K562 (cell line): ENCODE results near the gene BCAR1. TPM values are rescaled to one million over a fixed set of nuclear protein-coding genes. Genes with fewer than 3 reads are reported as not detected.

Source experiments
- ATAC-seq: fragments of 200-7000 bp; cut with Tn5 transposase; 3 replicates; pipeline ENCODE4 v1.9.1; 2020; ENCODE audit warnings: moderate library complexity
- BruUV-seq: library from RNA; stranded (reverse); fragments of 400-500 nt; replicated peaks from 2 replicates; lab custom pipeline; 2021; lab: Mats Ljungman, UMichigan
- CTCF ChIA-PET: fragments of 300-600 bp; formaldehyde crosslinking; extraction: SDS; loops from one replicate; lab custom pipeline; 2021; ENCODE audit warnings: low intra/inter-chr PET ratio; lab: Yijun Ruan, JAX
- POLR2A ChIA-PET: fragments of 300-600, 350-650 bp; sonication (Branson Sonifier 250); formaldehyde crosslinking; extraction: SDS; loops from one replicate; lab custom pipeline; 2021; ENCODE audit warnings: antibody characterized with exemption, inconsistent platforms; lab: Yijun Ruan, JAX
- DNase-seq, 4 experiments: peaks; one replicate each; pipeline versions ENCODE4 v3.0.0 to v3.0.0-alpha.2; 2011 to 2018; ENCODE audit warnings: low spot score in 3 of 4, mixed read lengths in 3 of 4; ENCODE audit errors: extremely low read depth in 1 of 4
- FAIRE-seq: peaks from 2 replicates; lab custom pipeline; 2011; peaks lifted over from hg19 to GRCh38; lab: Jason Lieb, UNC
- H2AFZ ChIP-seq: 2 replicates; pipeline ENCODE4 v1.6.0; 2011; ENCODE audit warnings: low read depth, low read length, control low read depth, inconsistent platforms
- H3K27ac ChIP-seq: fragments of 200-600 bp; 3 replicates; pipeline ENCODE4 v1.8.0; 2011; ENCODE audit warnings: low read depth, mild to moderate bottlenecking, control low read depth, inconsistent platforms, low read length, moderate library complexity, mixed read lengths; ENCODE audit errors: extremely low read depth
- H3K27me3 ChIP-seq, 2 experiments: fragments of 300-600 bp in 1 of 2; 2 replicates in 1 of 2; 3 replicates in 1 of 2; pipeline versions ENCODE4 v1.6.0 to v1.8.0; 2011; ENCODE audit warnings: inconsistent platforms in 2 of 2, low read length in 2 of 2, mild to moderate bottlenecking in 1 of 2, mixed read lengths in 1 of 2, moderate library complexity in 1 of 2; ENCODE audit not compliant: control insufficient read depth in 2 of 2, insufficient read depth in 2 of 2
- H3K36me3 ChIP-seq: fragments of 300-600 bp; 3 replicates; pipeline ENCODE4 v1.8.0; 2011; ENCODE audit warnings: mild to moderate bottlenecking, low read length, inconsistent platforms; ENCODE audit not compliant: control insufficient read depth, insufficient read depth
- H3K4me1 ChIP-seq, 2 experiments: fragments of 200-600 bp in 1 of 2; replicated peaks in 1 of 2; 2 replicates in 1 of 2; 3 replicates in 1 of 2; pipeline versions ENCODE4 v1.5.1 to v1.8.0; 2011; ENCODE audit warnings: inconsistent platforms in 2 of 2, low read length in 2 of 2, mild to moderate bottlenecking in 1 of 2, mixed read lengths in 1 of 2, moderate library complexity in 1 of 2; ENCODE audit not compliant: control insufficient read depth in 2 of 2, insufficient read depth in 2 of 2
- H3K4me2 ChIP-seq: 2 replicates; pipeline ENCODE4 v1.6.1; 2011; ENCODE audit warnings: low read length, control low read depth, inconsistent platforms, mixed read lengths; ENCODE audit not compliant: insufficient read depth
- H3K4me3 ChIP-seq: fragments of 200-600 bp; sonication (generic), shearing (Covaris generic); 2 replicates; pipeline ENCODE4 v1.5.1; 2016; ENCODE audit warnings: control low read depth, inconsistent platforms
- H3K79me2 ChIP-seq: fragments of 200-600 bp; 3 replicates; pipeline ENCODE4 v1.8.0; 2011; ENCODE audit warnings: low read length, inconsistent platforms; ENCODE audit not compliant: control insufficient read depth, insufficient read depth
- H3K9ac ChIP-seq, 2 experiments: 2 replicates each; pipeline versions ENCODE4 v1.6.0 to v1.6.1; 2011; ENCODE audit warnings: low read depth in 2 of 2, low read length in 2 of 2, control low read depth in 1 of 2, inconsistent platforms in 1 of 2, mild to moderate bottlenecking in 1 of 2, mixed read lengths in 1 of 2; ENCODE audit not compliant: insufficient read depth in 1 of 2
- H3K9me1 ChIP-seq: one replicate; pipeline ENCODE4 v1.6.0; 2011; ENCODE audit warnings: inconsistent platforms, mild to moderate bottlenecking, low read length, moderate library complexity; ENCODE audit not compliant: control insufficient read depth, insufficient read depth
- H3K9me3 ChIP-seq: replicated peaks from 2 replicates; pipeline ENCODE4 v1.5.1; 2011; ENCODE audit warnings: low read depth, low read length, inconsistent platforms; ENCODE audit not compliant: control insufficient read depth, insufficient read depth
- H4K20me1 ChIP-seq: replicated peaks from 2 replicates; pipeline ENCODE4 v1.6.1; 2011; ENCODE audit warnings: low read length, inconsistent platforms, mixed read lengths; ENCODE audit not compliant: control insufficient read depth, insufficient read depth
- HMGN3 ChIP-seq: IDR thresholded peaks from 2 replicates; pipeline ENCODE4 v1.6.1; 2011; ENCODE audit warnings: borderline replicate concordance, low read depth, mild to moderate bottlenecking, mixed read lengths, low read length; ENCODE audit not compliant: insufficient read length; ENCODE audit errors: extremely low read depth
- KAT8 ChIP-seq: fragments of 450-650 bp; IDR thresholded peaks from 2 replicates; pipeline ENCODE4 v1.6.1; 2016; ENCODE audit warnings: low read depth, mild to moderate bottlenecking
- RFX1 ChIP-seq: fragments of 450-650 bp; IDR thresholded peaks from 2 replicates; pipeline ENCODE4 v1.6.1; 2016; ENCODE audit warnings: mild to moderate bottlenecking, moderate library complexity
- ZNF143 ChIP-seq: sonication (generic); formaldehyde crosslinking; IDR thresholded peaks from 2 replicates; pipeline ENCODE4 v1.9.0; 2022; ENCODE audit warnings: mild to moderate bottlenecking, missing genetic modification reagents
- WGBS: fragments of 100-300 bp; shearing (Covaris generic); methylation state at CpG from one replicate; pipeline ENCODE4 v1.1.6; 2016; ENCODE audit warnings: low coverage, mixed read lengths; ENCODE audit not compliant: insufficient coverage; ENCODE audit errors: missing lambda C conversion rate; 5-methylcytosine and 5-hydroxymethylcytosine counted together
- in situ Hi-C: fragments of 300-500 bp; cut with MboI; formaldehyde crosslinking; loops from 4 replicates; pipeline ENCODE4 v1.15.0; 2018; ENCODE audit warnings: inconsistent platforms, mixed read lengths
- intact Hi-C: fragments of 100-400 bp; cut with micrococcal nuclease; formaldehyde crosslinking; loops from 2 replicates; pipeline ENCODE4 v1.14.2; 2022
- polyA plus RNA-seq, 8 experiments: library from polyadenylated mRNA; depleted of rRNA in 4 of 8; stranded (reverse) in 5 of 8; unstranded in 3 of 8; fragments of >200 nt; fragmentation: Nextera tagmentation in 2 of 8; fragmentation: Illumina TruSeq in 1 of 8; extraction: Ambion mirVana in 2 of 8; extraction: Trizol in 1 of 8; gene quantifications; 2 replicates each; pipeline versions ENCODE4 v1.2.1 to v1.2.3, GENCODE V29; 2011 to 2014; ENCODE audit warnings: inconsistent platforms in 1 of 8, missing spikeins in 1 of 8
- total RNA-seq, 7 experiments: library from RNA; depleted of rRNA in 6 of 7; stranded (reverse); fragments of >200 nt in 6 of 7; fragmentation: Illumina TruSeq in 2 of 7; extraction: Trizol in 2 of 7; gene quantifications; 2 replicates each; pipeline versions ENCODE4 v1.2.1 to v1.2.3, GENCODE V29; 2011 to 2021; ENCODE audit warnings: low replicate concordance in 1 of 7

BCAR1 gene
- total and polyA plus RNA-seq, 9 of the 15 experiments (the other 6 are each of a cell fraction or from before 2014, with no cell fraction given): 0.10 to 26.3 (median 3.6) TPM

- BruUV-seq: no TSS peak
- no peak overlapping the region for H3K27ac ChIP-seq
- 61% methylated on average over 6 of the region's 7 CpGs for WGBS
Measured at GRCh38 chr16:75233611-75233938, 17.8 kb downstream of the BCAR1 start.

GRCh38 chr16:75231570-75231969 is 19.9 kb downstream of the BCAR1 start:
- Histone ChIP-seq H3K79me2 (no peaks in the 10 kb centered on the region), H2AFZ (no peak overlapping the region), H3K4me1 (peaks cover 0 to 34% of the 10 kb centered on the region in 2 experiments; a peak in 3 of 5 replicates), H3K4me2 (no peak overlapping the region), H3K9ac (no peak overlapping the region), H3K27me3 (no peaks in the 10 kb centered on the region; a peak in 1 of 5 replicates), H3K27ac (no peak overlapping the region), H3K4me3 (no peak overlapping the region), H3K9me3 (no peaks in the 10 kb centered on the region), H4K20me1 (0 out of 2 replicates have a peak, but pooled peaks cover 13% of the 10 kb centered on the region), H3K36me3 (peaks cover 43% of the 10 kb centered on the region; the same call in 2 of the 3 replicates), H3K9me1 (peaks cover 9% of the 10 kb centered on the region)
- WGBS: 79% methylated on average over 7 of the region's 11 CpGs
- ChIA-PET CTCF (no interaction called here), POLR2A (no interaction called here)
- ATAC-seq: no peak
- no peak for DNase-seq
- intact Hi-C loops: loop anchor here (5.0 kb wide), 4 partner anchors 34 to 531 kb away; no protein-coding TSS in a partner anchor
- no TSS peak for BruUV-seq
- no peak for TF ChIP-seq RFX1
- FAIRE-seq: no peak
- in situ Hi-C loops: no loop called here

More at GRCh38 chr16:75233611-75233938, 17.8 kb downstream of the BCAR1 start:
- FAIRE-seq (no peak), DNase-seq (no peak), ATAC-seq (no peak; the same call in 2 of the 3 replicates)
- in situ Hi-C loops (no loop called here), intact Hi-C loops (loop anchor here (5.0 kb wide), 4 partner anchors 36 to 529 kb away; no protein-coding TSS in a partner anchor)
- Histone ChIP-seq H4K20me1 (0 out of 2 replicates have a peak, but pooled peaks cover 4% of the 10 kb centered on the region), H2AFZ (peak overlapping the region; percentile 86; the same call in 1 of the 2 replicates), H3K4me1 (peaks cover 0 to 47% of the 10 kb centered on the region in 2 experiments; a peak in 3 of 5 replicates), H3K4me3 (no peak overlapping the region), H3K27me3 (no peaks in the 10 kb centered on the region), H3K36me3 (peaks cover 43% of the 10 kb centered on the region; the same call in 2 of the 3 replicates), H3K9me1 (peaks cover 9% of the 10 kb centered on the region), H3K4me2 (no peak overlapping the region), H3K79me2 (no peaks in the 10 kb centered on the region), H3K9ac (peak overlapping the region in 1 of 2 experiments; percentile 56; a peak in 1 of 4 replicates), H3K9me3 (no peaks in the 10 kb centered on the region)
- POLR2A ChIA-PET: interaction anchor here (1.0 to 1.9 kb wide), 2 partner anchors 10 to 152 kb away, joined by 5 read pairs; no protein-coding TSS in a partner anchor
- CTCF ChIA-PET: interaction anchor here (0.6 to 3.0 kb wide), 4 partner anchors 149 to 530 kb away, joined by 3 to 27 read pairs (median 6); no protein-coding TSS in a partner anchor
- TF ChIP-seq KAT8 (no peak), ZNF143 (CRISPR knock-in tag) (0 out of 2 replicates have a peak, but pooled peaks have one; percentile 7), HMGN3 (peak; percentile 12)
